Effector memory CD4-positive, alpha-beta T cell (primary cell): ENCODE data around the gene MED25.

Source experiments
- DNase-seq, 3 donors: peaks; one replicate each; pipeline ENCODE4 v3.0.0-alpha.2; 2020
- H3K27ac ChIP-seq: 2 replicates; pipeline ENCODE4 v1.7.0; 2013; ENCODE audit warnings: mild to moderate bottlenecking, low read length, moderate library complexity; ENCODE audit not compliant: insufficient read depth, poor library complexity, severe bottlenecking
- H3K27me3 ChIP-seq: replicated peaks from 2 replicates; pipeline ENCODE4 v1.7.0; 2013; ENCODE audit warnings: mild to moderate bottlenecking, low read length; ENCODE audit not compliant: insufficient read depth, control insufficient read depth, poor library complexity, severe bottlenecking
- H3K36me3 ChIP-seq: 2 replicates; pipeline ENCODE4 v1.7.0; 2013; ENCODE audit warnings: mild to moderate bottlenecking, low read length, moderate library complexity; ENCODE audit not compliant: control insufficient read depth, insufficient read depth
- H3K4me1 ChIP-seq: 2 replicates; pipeline ENCODE4 v1.7.0; 2013; ENCODE audit warnings: low read length, mild to moderate bottlenecking; ENCODE audit not compliant: control insufficient read depth, insufficient read depth, poor library complexity, severe bottlenecking
- H3K4me3 ChIP-seq: 2 replicates; pipeline ENCODE4 v1.7.0; 2013; ENCODE audit warnings: low read length, low read depth, mild to moderate bottlenecking; ENCODE audit not compliant: insufficient read depth, poor library complexity, severe bottlenecking
- H3K9me3 ChIP-seq: 2 replicates; pipeline ENCODE4 v1.7.0; 2013; ENCODE audit warnings: mild to moderate bottlenecking, low read length, moderate library complexity; ENCODE audit not compliant: control insufficient read depth

Gene MED25

DNA sequence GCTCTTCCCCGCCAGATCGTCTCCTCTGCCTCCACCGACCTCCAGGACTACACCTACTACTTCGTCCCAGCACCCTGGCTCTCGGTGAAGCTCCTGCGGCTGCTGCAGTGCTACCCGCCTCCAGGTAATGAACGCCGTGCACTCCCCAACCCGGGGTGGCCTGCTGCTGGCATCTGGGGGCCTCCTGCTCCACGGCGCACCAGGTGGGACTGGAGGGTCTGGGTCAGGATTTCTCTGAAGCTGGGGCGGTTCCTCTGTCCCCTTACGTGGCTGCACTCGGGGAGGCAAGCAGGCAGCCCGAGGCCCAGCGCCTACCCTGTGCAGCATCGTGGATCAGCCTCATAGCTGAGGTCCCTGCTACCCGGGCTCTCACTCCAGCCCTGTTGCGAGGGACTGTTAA lies 22.5 kb upstream of the MED25 start:
- no peaks in the 10 kb centered on the region for H3K27me3 ChIP-seq
- no peak overlapping the region for H3K27ac ChIP-seq
- no peaks in the 10 kb centered on the region for H3K4me1 ChIP-seq
- peaks cover 69% of the 10 kb centered on the region for H3K36me3 ChIP-seq
- no peaks in the 10 kb centered on the region for H3K9me3 ChIP-seq
- no peak for DNase-seq
- H3K4me3 ChIP-seq = no peak overlapping the region

DNA sequence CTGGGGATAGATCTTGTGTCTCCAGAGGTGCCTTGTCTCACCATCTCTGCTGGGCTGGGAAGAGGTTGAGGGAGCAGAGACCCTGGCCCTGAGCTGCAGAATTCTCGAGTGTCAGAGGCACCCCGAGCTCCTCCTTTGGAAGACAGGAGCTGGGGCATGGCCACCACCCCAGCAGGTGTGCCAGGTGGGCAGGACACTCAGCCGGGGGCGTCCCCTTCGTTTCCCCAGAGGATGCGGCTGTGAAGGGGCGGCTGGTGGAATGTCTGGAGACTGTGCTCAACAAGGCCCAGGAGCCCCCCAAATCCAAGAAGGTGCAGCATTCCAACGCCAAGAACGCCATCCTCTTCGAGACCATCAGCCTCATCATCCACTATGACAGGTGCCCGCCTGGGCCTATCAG lies 19.5 kb upstream of the MED25 start:
- no peaks in the 10 kb centered on the region for H3K9me3 ChIP-seq
- no peak for DNase-seq
- no peaks in the 10 kb centered on the region for H3K27me3 ChIP-seq
- peaks cover 70% of the 10 kb centered on the region for H3K36me3 ChIP-seq
- H3K4me1 ChIP-seq = no peaks in the 10 kb centered on the region
- no peak overlapping the region for H3K4me3 ChIP-seq
- no peak overlapping the region for H3K27ac ChIP-seq

DNA sequence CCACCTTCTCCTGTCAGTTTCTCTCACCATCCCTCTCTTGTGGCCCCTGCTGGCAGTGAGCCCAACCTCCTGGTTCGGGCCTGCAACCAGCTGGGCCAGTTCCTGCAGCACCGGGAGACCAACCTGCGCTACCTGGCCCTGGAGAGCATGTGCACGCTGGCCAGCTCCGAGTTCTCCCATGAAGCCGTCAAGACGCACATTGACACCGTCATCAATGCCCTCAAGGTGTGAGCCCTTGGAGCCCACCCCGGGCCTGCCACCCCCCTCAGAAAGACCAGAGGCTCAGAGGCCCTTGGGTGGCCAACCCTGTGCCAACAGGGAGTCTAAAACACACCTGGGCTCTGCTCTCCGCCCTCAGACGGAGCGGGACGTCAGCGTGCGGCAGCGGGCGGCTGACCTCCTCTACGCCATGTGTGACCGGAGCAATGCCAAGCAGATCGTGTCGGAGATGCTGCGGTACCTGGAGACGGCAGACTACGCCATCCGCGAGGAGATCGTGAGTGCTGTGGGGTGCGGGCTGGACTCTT lies 18.8 kb upstream of the MED25 start:
- H3K27ac ChIP-seq = no peak overlapping the region
- no peaks in the 10 kb centered on the region for H3K27me3 ChIP-seq
- H3K4me3 ChIP-seq = no peak overlapping the region
- peaks cover 74% of the 10 kb centered on the region for H3K36me3 ChIP-seq
- no peak for DNase-seq
- H3K4me1 ChIP-seq = no peaks in the 10 kb centered on the region
- H3K9me3 ChIP-seq = no peaks in the 10 kb centered on the region

DNA sequence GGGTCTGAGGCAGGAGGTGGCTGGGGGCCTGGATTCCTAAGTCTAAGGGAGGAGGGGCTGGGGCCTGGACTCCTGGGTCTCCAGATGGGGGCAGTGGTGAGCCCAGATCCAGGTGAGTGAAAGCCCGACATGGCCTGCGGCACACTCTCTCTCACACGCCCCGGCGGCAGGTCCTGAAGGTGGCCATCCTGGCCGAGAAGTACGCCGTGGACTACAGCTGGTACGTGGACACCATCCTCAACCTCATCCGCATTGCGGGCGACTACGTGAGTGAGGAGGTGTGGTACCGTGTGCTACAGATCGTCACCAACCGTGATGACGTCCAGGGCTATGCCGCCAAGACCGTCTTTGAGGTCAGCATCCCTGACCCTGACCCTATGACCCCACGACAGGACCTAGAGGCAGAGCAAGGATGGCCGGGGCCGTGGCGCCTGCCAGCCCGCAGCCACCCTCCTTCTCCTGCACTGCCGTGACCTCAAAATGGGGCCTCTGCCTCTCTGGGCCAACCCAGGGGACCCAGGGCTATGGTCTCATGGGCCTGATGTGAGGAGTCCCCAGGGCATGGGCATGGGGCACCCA lies 18.2 kb upstream of the MED25 start:
- no peak overlapping the region for H3K27ac ChIP-seq
- DNase-seq = no peak
- no peaks in the 10 kb centered on the region for H3K4me1 ChIP-seq
- no peaks in the 10 kb centered on the region for H3K27me3 ChIP-seq
- no peak overlapping the region for H3K4me3 ChIP-seq
- H3K9me3 ChIP-seq = no peaks in the 10 kb centered on the region
- peaks cover 73% of the 10 kb centered on the region for H3K36me3 ChIP-seq

DNA sequence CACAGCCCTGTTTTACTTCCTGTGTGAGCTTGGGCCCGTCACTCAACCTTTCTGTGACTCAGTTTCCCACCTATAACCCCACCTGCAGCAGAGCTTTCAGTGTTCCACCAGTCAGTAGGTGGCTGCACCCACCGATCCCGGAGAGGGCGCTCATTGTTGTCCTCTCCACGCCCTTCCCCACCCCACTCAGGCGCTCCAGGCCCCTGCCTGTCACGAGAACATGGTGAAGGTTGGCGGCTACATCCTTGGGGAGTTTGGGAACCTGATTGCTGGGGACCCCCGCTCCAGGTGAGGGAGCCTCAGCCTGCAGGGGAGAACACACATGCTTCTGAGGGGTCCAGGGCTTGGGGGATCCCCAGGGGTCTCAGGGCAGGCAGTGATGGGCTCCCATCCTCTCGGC lies 17.3 kb upstream of the MED25 start:
- H3K4me3 ChIP-seq = no peak overlapping the region
- H3K9me3 ChIP-seq = no peaks in the 10 kb centered on the region
- no peaks in the 10 kb centered on the region for H3K4me1 ChIP-seq
- H3K27me3 ChIP-seq = no peaks in the 10 kb centered on the region
- peaks cover 65% of the 10 kb centered on the region for H3K36me3 ChIP-seq
- DNase-seq = no peak
- no peak overlapping the region for H3K27ac ChIP-seq

DNA sequence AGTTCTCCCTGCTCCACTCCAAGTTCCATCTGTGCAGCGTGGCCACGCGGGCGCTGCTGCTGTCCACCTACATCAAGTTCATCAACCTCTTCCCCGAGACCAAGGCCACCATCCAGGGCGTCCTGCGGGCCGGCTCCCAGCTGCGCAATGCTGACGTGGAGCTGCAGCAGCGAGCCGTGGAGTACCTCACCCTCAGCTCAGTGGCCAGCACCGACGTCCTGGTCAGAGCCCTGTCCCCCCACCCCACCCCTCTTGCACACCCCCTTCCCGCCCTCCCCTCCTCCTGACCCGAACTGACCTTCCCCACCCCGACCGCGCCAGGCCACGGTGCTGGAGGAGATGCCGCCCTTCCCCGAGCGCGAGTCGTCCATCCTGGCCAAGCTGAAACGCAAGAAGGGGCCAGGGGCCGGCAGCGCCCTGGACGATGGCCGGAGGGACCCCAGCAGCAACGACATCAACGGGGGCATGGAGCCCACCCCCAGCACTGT lies 16.6 kb upstream of the MED25 start:
- Histone ChIP-seq H3K4me3 (no peak overlapping the region), H3K36me3 (peaks cover 58% of the 10 kb centered on the region), H3K4me1 (no peaks in the 10 kb centered on the region), H3K27ac (no peak overlapping the region), H3K27me3 (no peaks in the 10 kb centered on the region), H3K9me3 (no peaks in the 10 kb centered on the region)
- no peak for DNase-seq

DNA sequence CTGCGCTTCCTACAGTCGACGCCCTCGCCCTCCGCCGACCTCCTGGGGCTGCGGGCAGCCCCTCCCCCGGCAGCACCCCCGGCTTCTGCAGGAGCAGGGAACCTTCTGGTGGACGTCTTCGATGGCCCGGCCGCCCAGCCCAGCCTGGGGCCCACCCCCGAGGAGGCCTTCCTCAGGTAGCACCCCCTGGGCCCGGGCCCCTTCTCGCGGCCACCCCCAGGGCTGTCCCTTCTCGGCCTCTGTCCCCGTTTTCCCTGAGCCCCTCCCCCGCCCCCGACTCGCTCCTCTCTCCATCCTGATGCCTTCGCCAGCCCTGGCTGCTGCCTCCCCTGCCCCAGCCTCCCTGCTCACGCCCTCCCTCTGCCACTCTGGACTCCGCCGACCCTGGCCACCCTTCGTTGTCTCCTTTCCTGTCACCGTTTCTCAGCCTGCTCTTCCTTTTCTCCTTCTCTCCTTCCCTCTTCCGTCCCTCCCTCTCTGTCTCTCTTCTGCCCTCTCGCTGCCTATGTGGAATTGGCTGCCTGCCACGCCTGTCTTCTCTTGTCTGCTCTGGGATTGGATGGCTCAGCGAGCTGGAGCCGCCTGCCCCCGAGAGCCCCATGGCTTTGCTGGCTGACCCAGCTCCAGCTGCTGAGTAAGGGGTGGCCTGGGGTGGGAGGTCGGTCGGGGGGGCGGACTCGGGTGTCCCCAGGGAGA lies 16.0 kb upstream of the MED25 start:
- peaks cover 52% of the 10 kb centered on the region for H3K36me3 ChIP-seq
- no peaks in the 10 kb centered on the region for H3K9me3 ChIP-seq
- no peaks in the 10 kb centered on the region for H3K4me1 ChIP-seq
- H3K4me3 ChIP-seq = no peak overlapping the region
- DNase-seq = no peak
- no peak overlapping the region for H3K27ac ChIP-seq
- H3K27me3 ChIP-seq = no peaks in the 10 kb centered on the region

DNA sequence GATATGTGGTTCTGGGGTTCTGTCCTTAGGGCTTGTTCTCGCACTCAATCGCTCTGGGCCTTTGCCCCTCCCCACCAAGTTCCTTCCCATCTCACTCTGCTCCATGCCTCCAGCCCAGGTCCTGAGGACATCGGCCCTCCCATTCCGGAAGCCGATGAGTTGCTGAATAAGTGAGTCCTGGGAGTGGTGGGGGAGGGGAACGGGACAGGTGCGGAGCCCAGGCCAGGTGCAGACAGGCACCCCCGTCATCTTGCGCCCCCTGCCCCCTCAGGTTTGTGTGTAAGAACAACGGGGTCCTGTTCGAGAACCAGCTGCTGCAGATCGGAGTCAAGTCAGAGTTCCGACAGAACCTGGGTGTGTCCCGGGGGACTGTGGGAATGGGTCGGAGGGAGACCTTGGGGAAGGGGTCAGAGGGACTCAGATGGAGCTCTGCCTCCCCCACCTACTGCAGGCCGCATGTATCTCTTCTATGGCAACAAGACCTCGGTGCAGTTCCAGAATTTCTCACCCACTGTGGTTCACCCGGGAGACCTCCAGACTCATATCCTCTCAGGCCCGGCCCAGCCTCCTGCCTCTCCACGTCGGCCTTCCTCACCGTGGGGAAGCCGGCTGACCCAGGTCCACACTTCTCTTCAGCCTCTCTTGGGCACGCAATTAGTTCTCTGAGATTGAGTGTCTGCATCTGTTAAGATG lies 15.1 kb upstream of the MED25 start:
- no peak for DNase-seq
- no peaks in the 10 kb centered on the region for H3K4me1 ChIP-seq
- H3K27ac ChIP-seq = no peak overlapping the region
- peaks cover 48% of the 10 kb centered on the region for H3K36me3 ChIP-seq
- H3K27me3 ChIP-seq = no peaks in the 10 kb centered on the region
- no peaks in the 10 kb centered on the region for H3K9me3 ChIP-seq
- H3K4me3 ChIP-seq = no peak overlapping the region

DNA sequence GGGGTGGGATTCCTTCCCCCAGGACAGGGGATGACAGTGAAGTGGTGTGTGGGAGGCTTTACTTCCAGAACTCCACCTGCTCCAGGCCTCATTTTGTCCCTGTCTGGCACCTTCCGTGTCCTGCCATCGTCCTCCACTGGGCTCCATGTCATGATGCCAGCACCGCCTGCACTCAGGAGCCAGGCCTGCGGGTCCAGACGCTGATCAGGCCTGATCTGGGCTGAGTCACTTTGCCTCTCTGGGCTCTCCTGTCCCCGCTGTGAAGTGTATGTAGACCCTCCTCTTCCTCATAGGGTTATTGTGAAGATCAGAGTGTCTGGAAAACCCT lies 14.6 kb upstream of the MED25 start:
- Histone ChIP-seq H3K4me3 (no peak overlapping the region), H3K27me3 (no peaks in the 10 kb centered on the region), H3K9me3 (no peaks in the 10 kb centered on the region), H3K4me1 (no peaks in the 10 kb centered on the region), H3K27ac (no peak overlapping the region), H3K36me3 (peaks cover 43% of the 10 kb centered on the region)
- DNase-seq = no peak
